Stimulated activated CD4-positive, alpha-beta T cell treated with anti-CD3 and anti-CD28 coated beads, Interleukin-1b, Interleukin-23, amount 100 ng/mL, for 1 hour (primary cell): ENCODE results near the gene SPAG6.
"Not testable (repeated sequence)": the region's sequence is repeated elsewhere in the genome, so short reads cannot be mapped to it uniquely, and the experiment has no call there.

Experiments
- DNase-seq, 2 donors: peaks; one replicate each; pipeline ENCODE4 v3.0.0-alpha.2; 2020; ENCODE audit warnings: low read depth in 2 of 2

The SPAG6 gene

GRCh38 chr10:22345301-22346095, at the start of gene SPAG6:
TSS of gene SPAG6 (plus strand) at chr10:22345496. CDS start at chr10:22345612, 116 bp downstream.
- no peak for DNase-seq

- no peak for DNase-seq
Measured at GRCh38 chr10:22301193-22301592, 44.1 kb upstream of the SPAG6 start.

GRCh38 chr10:22303461-22303860, 41.8 kb upstream of the SPAG6 start:
- DNase-seq: no peak

- no peak for DNase-seq
Measured at GRCh38 chr10:22305721-22306120, 39.6 kb upstream of the SPAG6 start.

- DNase-seq: no peak
Measured at GRCh38 chr10:22308390-22308789, 36.9 kb upstream of the SPAG6 start.

GRCh38 chr10:22309180-22310000, 35.9 kb upstream of the SPAG6 start:
- no peak for DNase-seq

- DNase-seq: not testable (repeated sequence)
Measured at GRCh38 chr10:22310012-22310411, 35.3 kb upstream of the SPAG6 start.

GRCh38 chr10:22310928-22311327, 34.4 kb upstream of the SPAG6 start:
- DNase-seq: no peak

GRCh38 chr10:22314852-22315251, 30.4 kb upstream of the SPAG6 start:
- DNase-seq: no peak

GRCh38 chr10:22315455-22316285, 29.6 kb upstream of the SPAG6 start:
- no peak for DNase-seq

- peak; percentile 16 to 44 for DNase-seq
Measured at GRCh38 chr10:22316286-22317075, 28.8 kb upstream of the SPAG6 start, which contains the start of gene COMMD3. TSS of gene COMMD3 (plus strand) at chr10:22316388. CDS start at chr10:22316418, 30 bp downstream.

GRCh38 chr10:22317076-22317370, 28.3 kb upstream of the SPAG6 start:
- no peak for DNase-seq

- DNase-seq: no peak
Measured at GRCh38 chr10:22317771-22318565, 27.3 kb upstream of the SPAG6 start.

GRCh38 chr10:22318772-22319171, 26.5 kb upstream of the SPAG6 start:
- no peak for DNase-seq

- no peak for DNase-seq
Measured at GRCh38 chr10:22319547-22319979, 25.7 kb upstream of the SPAG6 start.

- no peak for DNase-seq
Measured at GRCh38 chr10:22319980-22320558, 25.2 kb upstream of the SPAG6 start.

GRCh38 chr10:22320591-22321155, 24.6 kb upstream of the SPAG6 start, which contains the start of gene BMI1:
TSS of gene BMI1 (plus strand) at chr10:22321099. CDS start at chr10:22326450, 5,351 bp downstream.
- DNase-seq: no peak

GRCh38 chr10:22321156-22321923, 24.0 kb upstream of the SPAG6 start:
- DNase-seq: no peak
